KMS-11 (cell line): ENCODE results near the gene DHRS13.
"Not testable (repeated sequence)": the region's sequence is repeated elsewhere in the genome, so short reads cannot be mapped to it uniquely, and the experiment has no call there.

Experiments used
- H2AFZ ChIP-seq: fragments of 200-600 bp; sonication (generic); 2 replicates; pipeline ENCODE4 v1.6.1; 2016; ENCODE audit warnings: antibody characterized with exemption, mixed run types, low read depth
- H3K27ac ChIP-seq: fragments of 200-600 bp; sonication (generic); 2 replicates; pipeline ENCODE4 v1.6.1; 2016; ENCODE audit warnings: mild to moderate bottlenecking, mixed run types
- H3K27me3 ChIP-seq: fragments of 200-600 bp; sonication (generic); 2 replicates; pipeline ENCODE4 v1.6.1; 2017; ENCODE audit warnings: mild to moderate bottlenecking, low read depth, mixed run types, moderate library complexity; ENCODE audit not compliant: insufficient read depth
- H3K36me3 ChIP-seq: fragments of 200-600 bp; sonication (generic); 2 replicates; pipeline ENCODE4 v1.6.1; 2017; ENCODE audit warnings: mild to moderate bottlenecking, mixed run types; ENCODE audit not compliant: insufficient read depth
- H3K4me1 ChIP-seq: fragments of 200-600 bp; sonication (generic); 2 replicates; pipeline ENCODE4 v1.6.1; 2016; ENCODE audit warnings: mild to moderate bottlenecking, low read depth, mixed run types; ENCODE audit not compliant: poor library complexity, severe bottlenecking
- H3K4me2 ChIP-seq: fragments of 200-600 bp; sonication (generic); 2 replicates; pipeline ENCODE4 v1.7.0; 2016; ENCODE audit warnings: mild to moderate bottlenecking, mixed run types
- H3K4me3 ChIP-seq: fragments of 200-600 bp; sonication (generic); IDR thresholded peaks from 2 replicates; pipeline ENCODE4 v1.6.1; 2017; ENCODE audit warnings: low read depth, low read length, mixed read lengths; ENCODE audit not compliant: insufficient read depth
- H3K79me2 ChIP-seq: fragments of 200-600 bp; sonication (generic); 2 replicates; pipeline ENCODE4 v1.6.1; 2016; ENCODE audit warnings: low read depth, mixed run types; ENCODE audit not compliant: insufficient read depth
- H3K9ac ChIP-seq: fragments of 200-600 bp; sonication (generic); 2 replicates; pipeline ENCODE4 v1.6.1; 2016; ENCODE audit warnings: mild to moderate bottlenecking, mixed run types
- H4K20me1 ChIP-seq: fragments of 200-600 bp; sonication (generic); 2 replicates; pipeline ENCODE4 v1.6.1; 2016; ENCODE audit warnings: mild to moderate bottlenecking, mixed run types; ENCODE audit not compliant: insufficient read depth
- TF ChIP-seq, protein P1 (sequence below): fragments of 200-600 bp; sonication (generic); conservative IDR thresholded peaks from 2 replicates; pipeline ENCODE4 v1.6.1; 2017; ENCODE audit warnings: low read depth, mild to moderate bottlenecking, antibody characterized with exemption, low read length, moderate library complexity, mixed read lengths

The DHRS13 gene

GRCh38 chr17:28938552-28938951 is 35.7 kb upstream of the DHRS13 start:
- Histone ChIP-seq H3K9ac (no peak overlapping the region), H2AFZ (no peak overlapping the region), H3K27ac (peak overlapping the region; percentile 50; the same call in 1 of the 2 replicates), H3K27me3 (no peaks in the 10 kb centered on the region), H3K79me2 (peaks cover 99% of the 10 kb centered on the region), H3K36me3 (no peaks in the 10 kb centered on the region; the same call in 1 of the 2 replicates), H3K4me1 (peaks cover 94% of the 10 kb centered on the region), H3K4me2 (peak overlapping the region; percentile 72; the same call in 1 of the 2 replicates), H3K4me3 (no peak overlapping the region), H4K20me1 (no peaks in the 10 kb centered on the region)
- TF ChIP-seq, protein P1, sequence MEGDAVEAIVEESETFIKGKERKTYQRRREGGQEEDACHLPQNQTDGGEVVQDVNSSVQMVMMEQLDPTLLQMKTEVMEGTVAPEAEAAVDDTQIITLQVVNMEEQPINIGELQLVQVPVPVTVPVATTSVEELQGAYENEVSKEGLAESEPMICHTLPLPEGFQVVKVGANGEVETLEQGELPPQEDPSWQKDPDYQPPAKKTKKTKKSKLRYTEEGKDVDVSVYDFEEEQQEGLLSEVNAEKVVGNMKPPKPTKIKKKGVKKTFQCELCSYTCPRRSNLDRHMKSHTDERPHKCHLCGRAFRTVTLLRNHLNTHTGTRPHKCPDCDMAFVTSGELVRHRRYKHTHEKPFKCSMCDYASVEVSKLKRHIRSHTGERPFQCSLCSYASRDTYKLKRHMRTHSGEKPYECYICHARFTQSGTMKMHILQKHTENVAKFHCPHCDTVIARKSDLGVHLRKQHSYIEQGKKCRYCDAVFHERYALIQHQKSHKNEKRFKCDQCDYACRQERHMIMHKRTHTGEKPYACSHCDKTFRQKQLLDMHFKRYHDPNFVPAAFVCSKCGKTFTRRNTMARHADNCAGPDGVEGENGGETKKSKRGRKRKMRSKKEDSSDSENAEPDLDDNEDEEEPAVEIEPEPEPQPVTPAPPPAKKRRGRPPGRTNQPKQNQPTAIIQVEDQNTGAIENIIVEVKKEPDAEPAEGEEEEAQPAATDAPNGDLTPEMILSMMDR, result no peak

DNA sequence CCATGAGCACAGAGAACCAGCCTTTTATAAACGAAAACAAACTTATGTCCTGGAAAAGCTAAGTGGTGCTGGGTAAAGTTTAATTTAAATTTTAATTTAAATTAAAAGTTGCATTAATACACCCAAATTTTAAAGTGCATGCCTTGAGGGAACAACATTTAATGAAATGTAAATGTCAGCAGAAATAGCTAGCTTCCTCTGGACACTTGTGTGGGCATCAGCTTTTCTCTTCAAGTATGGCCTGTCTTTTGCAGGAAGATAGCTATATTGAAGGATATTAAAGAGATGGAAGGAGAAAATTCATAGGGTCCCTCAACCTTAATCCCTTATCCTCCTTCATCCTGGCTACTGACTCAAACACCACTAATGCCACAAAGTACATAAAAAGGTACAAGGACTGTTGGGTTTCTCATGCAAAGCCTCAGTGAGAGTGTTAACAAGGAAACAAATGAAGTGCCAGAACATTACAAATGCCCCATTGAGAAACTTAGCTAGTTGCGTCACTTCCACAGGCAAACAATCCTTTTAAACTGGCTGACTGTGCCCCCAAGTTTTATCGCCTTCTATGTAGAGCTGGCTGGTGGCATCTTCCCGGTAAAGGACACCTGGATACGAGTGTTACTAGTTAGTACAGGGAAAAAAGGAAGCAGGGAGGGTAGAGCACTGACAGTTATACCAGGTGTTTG is 34.3 kb upstream of the DHRS13 start:
- H2AFZ ChIP-seq, result no peak overlapping the region
- TF ChIP-seq, protein P1, result no peak
- H3K79me2 ChIP-seq, result peaks cover 100% of the 10 kb centered on the region
- no peak overlapping the region for H3K4me3 ChIP-seq
- H3K9ac ChIP-seq, result peak overlapping the region; percentile 16; the same call in 1 of the 2 replicates
- H4K20me1 ChIP-seq, result no peaks in the 10 kb centered on the region
- no peaks in the 10 kb centered on the region for H3K27me3 ChIP-seq
- peak overlapping the region; percentile 72 for H3K4me2 ChIP-seq
- peaks cover 92% of the 10 kb centered on the region for H3K4me1 ChIP-seq
- peak overlapping the region; percentile 50 for H3K27ac ChIP-seq
- H3K36me3 ChIP-seq, result no peaks in the 10 kb centered on the region

GRCh38 chr17:28935744-28936460 is 33.0 kb upstream of the DHRS13 start:
- H3K4me1 ChIP-seq, result peaks cover 81% of the 10 kb centered on the region
- TF ChIP-seq, protein P1, result no peak
- H4K20me1 ChIP-seq, result no peaks in the 10 kb centered on the region
- no peak overlapping the region for H3K4me3 ChIP-seq
- no peaks in the 10 kb centered on the region for H3K27me3 ChIP-seq
- no peak overlapping the region for H2AFZ ChIP-seq
- H3K36me3 ChIP-seq, result no peaks in the 10 kb centered on the region
- H3K9ac ChIP-seq, result peak overlapping the region; percentile 16; the same call in 1 of the 2 replicates
- peak overlapping the region; percentile 50 for H3K27ac ChIP-seq
- H3K79me2 ChIP-seq, result peaks cover 100% of the 10 kb centered on the region
- H3K4me2 ChIP-seq, result peak overlapping the region; percentile 72

GRCh38 chr17:28934508-28934907 is 31.6 kb upstream of the DHRS13 start:
- H3K4me3 ChIP-seq, result not testable (repeated sequence)

More at GRCh38 chr17:28934508-28934907, 31.6 kb upstream of the DHRS13 start:
- H4K20me1 ChIP-seq, H3K36me3 ChIP-seq, H3K27me3 ChIP-seq, H2AFZ ChIP-seq, H3K9ac ChIP-seq: not testable (repeated sequence)
- H3K79me2 ChIP-seq, result peaks cover 100% of the 10 kb centered on the region
- H3K27ac ChIP-seq, result peak overlapping the region; percentile 50; the same call in 1 of the 2 replicates
- H3K4me1 ChIP-seq, result peaks cover 81% of the 10 kb centered on the region
- peak overlapping the region; percentile 72; the same call in 1 of the 2 replicates for H3K4me2 ChIP-seq
